ENCODE results near the gene PHF2. TPM values are rescaled to one million over a fixed set of nuclear protein-coding genes. Genes with fewer than 3 reads are reported as not detected.
A peak's percentile ranks its signal among the peaks of the same experiment; 100 is the strongest.

Gene PHF2
- total RNA-seq, 1 donor from 2014 or later: 27.7 TPM

DNA sequence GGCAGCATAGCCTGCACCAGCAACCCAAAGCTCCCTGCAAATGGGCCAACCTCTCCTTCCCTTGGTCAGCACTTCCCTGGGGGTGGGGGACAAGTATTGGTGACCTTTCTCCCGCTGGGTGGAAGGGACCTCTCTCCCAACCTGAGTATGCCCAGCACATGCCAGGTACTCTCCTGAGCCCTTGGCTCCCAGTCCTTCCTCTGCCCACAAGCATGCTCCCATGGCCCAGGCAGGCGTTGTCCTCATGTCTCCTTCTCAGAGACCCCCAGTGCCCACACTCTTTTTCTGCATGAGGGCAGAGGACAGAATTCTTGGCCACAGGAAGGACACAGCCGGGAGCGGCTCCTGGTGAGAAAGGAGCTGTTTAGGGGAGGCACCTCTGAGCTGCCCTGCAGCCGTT, 60.3 kb downstream of the PHF2 start:
- peak in 1 of 2 donors; percentile 71 for DNase-seq (ENCODE audit: extremely low spot score in 2 of 2)
- H3K4me1 ChIP-seq: peaks cover 8% of the 10 kb centered on the region
- no peaks in the 10 kb centered on the region for H3K9me3 ChIP-seq
- TF ChIP-seq POLR2A (IDR thresholded peaks at IDR 0.05) (no peak), POLR2AphosphoS5 (IDR thresholded peaks at IDR 0.05; ENCODE audit: insufficient read depth in 1 of 2, low read depth in 1 of 2) (no peak)
- TF ChIP-seq, protein P1, sequence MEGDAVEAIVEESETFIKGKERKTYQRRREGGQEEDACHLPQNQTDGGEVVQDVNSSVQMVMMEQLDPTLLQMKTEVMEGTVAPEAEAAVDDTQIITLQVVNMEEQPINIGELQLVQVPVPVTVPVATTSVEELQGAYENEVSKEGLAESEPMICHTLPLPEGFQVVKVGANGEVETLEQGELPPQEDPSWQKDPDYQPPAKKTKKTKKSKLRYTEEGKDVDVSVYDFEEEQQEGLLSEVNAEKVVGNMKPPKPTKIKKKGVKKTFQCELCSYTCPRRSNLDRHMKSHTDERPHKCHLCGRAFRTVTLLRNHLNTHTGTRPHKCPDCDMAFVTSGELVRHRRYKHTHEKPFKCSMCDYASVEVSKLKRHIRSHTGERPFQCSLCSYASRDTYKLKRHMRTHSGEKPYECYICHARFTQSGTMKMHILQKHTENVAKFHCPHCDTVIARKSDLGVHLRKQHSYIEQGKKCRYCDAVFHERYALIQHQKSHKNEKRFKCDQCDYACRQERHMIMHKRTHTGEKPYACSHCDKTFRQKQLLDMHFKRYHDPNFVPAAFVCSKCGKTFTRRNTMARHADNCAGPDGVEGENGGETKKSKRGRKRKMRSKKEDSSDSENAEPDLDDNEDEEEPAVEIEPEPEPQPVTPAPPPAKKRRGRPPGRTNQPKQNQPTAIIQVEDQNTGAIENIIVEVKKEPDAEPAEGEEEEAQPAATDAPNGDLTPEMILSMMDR (IDR thresholded peaks at IDR 0.05): no peak
- no peaks in the 10 kb centered on the region for H3K27me3 ChIP-seq
- intact Hi-C loops (cut with DNase I): no loop called here
- no peak overlapping the region for H3K4me3 ChIP-seq
- peaks cover 0 to 67% of the 10 kb centered on the region in 2 donors for H3K36me3 ChIP-seq
- H3K27ac ChIP-seq: no peak overlapping the region

GRCh38 chr9:93637886-93638285, 61.5 kb downstream of the PHF2 start:
- Histone ChIP-seq H3K36me3 (peaks cover 0 to 58% of the 10 kb centered on the region in 2 donors), H3K27me3 (no peaks in the 10 kb centered on the region), H3K27ac (no peak overlapping the region), H3K9me3 (no peaks in the 10 kb centered on the region), H3K4me1 (peaks cover 8% of the 10 kb centered on the region), H3K4me3 (no peak overlapping the region)
- no peak for DNase-seq (ENCODE audit: extremely low spot score in 2 of 2)
- no peak for TF ChIP-seq POLR2AphosphoS5 (IDR thresholded peaks at IDR 0.05; ENCODE audit: insufficient read depth in 1 of 2, low read depth in 1 of 2)
- TF ChIP-seq POLR2A (IDR thresholded peaks at IDR 0.05): no peak
- intact Hi-C loops (cut with DNase I): no loop called here

- DNase-seq (ENCODE audit: extremely low spot score in 2 of 2): no peak
- no peaks in the 10 kb centered on the region for H3K9me3 ChIP-seq
- no peak overlapping the region for H3K27ac ChIP-seq
- no peaks in the 10 kb centered on the region for H3K27me3 ChIP-seq
- intact Hi-C loops (cut with DNase I): no loop called here
- peaks cover 0 to 49% of the 10 kb centered on the region in 2 donors for H3K36me3 ChIP-seq
- no peak overlapping the region for H3K4me3 ChIP-seq
- peaks cover 16% of the 10 kb centered on the region for H3K4me1 ChIP-seq
- no peak for TF ChIP-seq POLR2A (IDR thresholded peaks at IDR 0.05)
- TF ChIP-seq, protein P1 (IDR thresholded peaks at IDR 0.05): no peak
Measured at GRCh38 chr9:93640027-93640426, 63.6 kb downstream of the PHF2 start.

DNA sequence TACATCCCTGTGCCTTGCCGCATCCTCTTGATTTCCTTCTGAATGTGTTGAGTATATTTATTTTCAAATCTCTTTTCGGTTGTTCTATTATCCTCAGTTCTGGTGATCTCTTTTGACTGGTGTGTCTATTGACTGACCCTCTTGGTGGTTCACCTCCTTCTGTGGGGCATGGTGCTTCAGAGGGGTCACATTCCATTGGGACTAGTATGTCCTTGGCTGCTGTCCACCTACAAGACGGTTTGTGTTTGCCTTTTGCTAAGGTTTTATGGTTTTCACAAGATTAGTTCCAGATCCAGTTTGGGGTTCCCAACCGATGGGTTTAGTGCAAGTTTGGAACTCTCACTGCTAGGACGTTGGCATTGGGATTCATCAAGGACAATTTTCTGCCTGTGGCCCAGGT, 66.6 kb downstream of the PHF2 start:
- Histone ChIP-seq H3K27ac (no peak overlapping the region), H3K4me3 (no peak overlapping the region), H3K36me3 (peaks cover 0 to 41% of the 10 kb centered on the region in 2 donors), H3K27me3 (no peaks in the 10 kb centered on the region), H3K9me3 (no peaks in the 10 kb centered on the region), H3K4me1 (peaks cover 16% of the 10 kb centered on the region)
- DNase-seq (ENCODE audit: extremely low spot score in 2 of 2): no peak
- TF ChIP-seq POLR2AphosphoS5 (IDR thresholded peaks at IDR 0.05; ENCODE audit: insufficient read depth in 1 of 2, low read depth in 1 of 2): no peak
- TF ChIP-seq POLR2A (IDR thresholded peaks at IDR 0.05): no peak
- TF ChIP-seq, protein P1 (IDR thresholded peaks at IDR 0.05): no peak
- intact Hi-C loops (cut with DNase I): no loop called here

GRCh38 chr9:93644397-93645088, 68.2 kb downstream of the PHF2 start:
- Histone ChIP-seq H3K27me3 (no peaks in the 10 kb centered on the region), H3K4me3 (no peak overlapping the region), H3K9me3 (no peaks in the 10 kb centered on the region), H3K27ac (no peak overlapping the region), H3K36me3 (peaks cover 0 to 38% of the 10 kb centered on the region in 2 donors), H3K4me1 (peaks cover 16% of the 10 kb centered on the region)
- DNase-seq (ENCODE audit: extremely low spot score in 2 of 2): no peak
- intact Hi-C loops (cut with DNase I): no loop called here
- TF ChIP-seq POLR2AphosphoS5 (IDR thresholded peaks at IDR 0.05; ENCODE audit: insufficient read depth in 1 of 2, low read depth in 1 of 2) (no peak), POLR2A (IDR thresholded peaks at IDR 0.05) (no peak)
- TF ChIP-seq, protein P1 (IDR thresholded peaks at IDR 0.05): no peak

All from vagina (tissue), 2 donors.